Mesenchymal stem cell (in vitro differentiated cells and primary cell): ENCODE results near the gene PSAT1.

Source experiments
- DNase-seq: peaks from one replicate; pipeline ENCODE4 v3.0.0-alpha.2; 2013
- H2AFZ ChIP-seq: one replicate; pipeline ENCODE4 v1.6.1; 2013; ENCODE audit warnings: low read depth, mild to moderate bottlenecking, control low read depth, inconsistent platforms, low read length, moderate library complexity
- H2AK5ac ChIP-seq: 2 replicates; pipeline ENCODE4 v1.6.1; 2013; ENCODE audit warnings: low read length, moderate library complexity, mild to moderate bottlenecking, inconsistent platforms; ENCODE audit not compliant: severe bottlenecking
- H2BK120ac ChIP-seq: one replicate; pipeline ENCODE4 v1.6.1; 2013; ENCODE audit warnings: low read depth, mild to moderate bottlenecking, inconsistent platforms, low read length, moderate library complexity
- H2BK12ac ChIP-seq, 2 experiments: one replicate each; pipeline ENCODE4 v1.6.1; 2013; ENCODE audit warnings: inconsistent platforms in 2 of 2, low read length in 2 of 2, mild to moderate bottlenecking in 2 of 2, moderate library complexity in 2 of 2, control low read depth in 1 of 2
- H2BK15ac ChIP-seq: one replicate; pipeline ENCODE4 v1.6.1; 2013; ENCODE audit warnings: mild to moderate bottlenecking, low read depth, inconsistent platforms; ENCODE audit not compliant: poor library complexity, severe bottlenecking
- H2BK5ac ChIP-seq: 2 replicates; pipeline ENCODE4 v1.6.1; 2013; ENCODE audit warnings: low read depth, mild to moderate bottlenecking, low read length, control low read depth, inconsistent platforms; ENCODE audit not compliant: poor library complexity, severe bottlenecking
- H3K14ac ChIP-seq, 2 experiments: one replicate each; pipeline ENCODE4 v1.6.1; 2013; ENCODE audit warnings: inconsistent platforms in 2 of 2, low read length in 2 of 2, control low read depth in 1 of 2, mild to moderate bottlenecking in 1 of 2, moderate library complexity in 1 of 2
- H3K18ac ChIP-seq, 2 experiments: one replicate each; pipeline ENCODE4 v1.6.1; 2013; ENCODE audit warnings: inconsistent platforms in 2 of 2, low read length in 2 of 2, control low read depth in 1 of 2, low read depth in 1 of 2, mild to moderate bottlenecking in 1 of 2
- H3K23ac ChIP-seq, 2 experiments: one replicate each; pipeline ENCODE4 v1.6.1; 2013; ENCODE audit warnings: inconsistent platforms in 2 of 2, low read length in 2 of 2, mild to moderate bottlenecking in 2 of 2, moderate library complexity in 2 of 2, control low read depth in 1 of 2
- H3K27ac ChIP-seq: 2 replicates; pipeline ENCODE4 v1.5.1; 2013; ENCODE audit warnings: mild to moderate bottlenecking, moderate library complexity, low read length, control low read depth, inconsistent platforms; ENCODE audit not compliant: poor library complexity, severe bottlenecking
- H3K27me3 ChIP-seq, 2 experiments: 2 replicates each; pipeline versions ENCODE4 v1.6.1 to v1.7.0; 2013; ENCODE audit warnings: low read length in 2 of 2, mild to moderate bottlenecking in 2 of 2, moderate library complexity in 2 of 2, control low read depth in 1 of 2, inconsistent platforms in 1 of 2; ENCODE audit not compliant: control insufficient read depth in 1 of 2, insufficient read depth in 1 of 2
- H3K36me3 ChIP-seq, 2 experiments: 2 replicates each; pipeline versions ENCODE4 v1.6.1 to v1.7.0; 2013; ENCODE audit warnings: low read length in 2 of 2, control low read depth in 1 of 2, inconsistent platforms in 1 of 2, low read depth in 1 of 2, mild to moderate bottlenecking in 1 of 2; ENCODE audit not compliant: insufficient read depth in 2 of 2, control insufficient read depth in 1 of 2
- H3K4ac ChIP-seq, 2 experiments: one replicate each; pipeline ENCODE4 v1.6.1; 2013; ENCODE audit warnings: inconsistent platforms in 2 of 2, low read length in 2 of 2, mild to moderate bottlenecking in 2 of 2, moderate library complexity in 2 of 2, control low read depth in 1 of 2, low read depth in 1 of 2
- H3K4me1 ChIP-seq: 2 replicates; pipeline ENCODE4 v1.6.1; 2013; ENCODE audit warnings: low read depth, low read length, control low read depth; ENCODE audit not compliant: control insufficient read depth, insufficient read depth
- H3K4me2 ChIP-seq: 2 replicates; pipeline ENCODE4 v1.6.1; 2013; ENCODE audit warnings: low read length, mild to moderate bottlenecking, inconsistent platforms; ENCODE audit not compliant: poor library complexity, severe bottlenecking
- H3K4me3 ChIP-seq, 2 experiments: 2 replicates each; pipeline versions ENCODE4 v1.5.1 to v1.7.0; 2013; ENCODE audit warnings: low read length in 2 of 2, mild to moderate bottlenecking in 2 of 2, control low read depth in 1 of 2, low read depth in 1 of 2; ENCODE audit not compliant: insufficient read depth in 1 of 2
- H3K79me1 ChIP-seq: replicated peaks from 2 replicates; pipeline ENCODE4 v1.6.1; 2013; ENCODE audit warnings: mild to moderate bottlenecking, control low read depth, low read length, inconsistent platforms; ENCODE audit not compliant: poor library complexity, severe bottlenecking
- H3K9ac ChIP-seq: 2 replicates; pipeline ENCODE4 v1.7.0; 2013; ENCODE audit warnings: mild to moderate bottlenecking, low read length, moderate library complexity
- H3K9me3 ChIP-seq: 2 replicates; pipeline ENCODE4 v1.7.0; 2013; ENCODE audit warnings: mild to moderate bottlenecking, low read length; ENCODE audit not compliant: control insufficient read depth
- H4K8ac ChIP-seq: one replicate; pipeline ENCODE4 v1.6.1; 2013; ENCODE audit warnings: inconsistent platforms, mild to moderate bottlenecking, low read length, moderate library complexity
- H4K91ac ChIP-seq: one replicate; pipeline ENCODE4 v1.6.1; 2013; ENCODE audit warnings: mild to moderate bottlenecking, low read length, inconsistent platforms
- WGBS: methylation state at CpG from one replicate; pipeline ENCODE4 v1.1.7; 2013; ENCODE audit warnings: mixed read lengths; 5-methylcytosine and 5-hydroxymethylcytosine counted together

The PSAT1 gene

GRCh38 chr9:78368236-78368635 is 71.3 kb downstream of the PSAT1 start:
- H3K4me2 ChIP-seq, result no peak overlapping the region
- H2AK5ac ChIP-seq, result peak overlapping the region; percentile 45
- H2BK12ac ChIP-seq, result no peak overlapping the region
- H3K27ac ChIP-seq, result no peak overlapping the region
- H3K9ac ChIP-seq, result no peak overlapping the region
- H3K27me3 ChIP-seq, result peaks cover 0 to 26% of the 10 kb centered on the region in 2 experiments
- no peak overlapping the region for H4K91ac ChIP-seq
- no peak overlapping the region for H3K23ac ChIP-seq
- H2BK5ac ChIP-seq, result no peak overlapping the region
- no peak overlapping the region for H2BK120ac ChIP-seq
- whole genome bisulfite sequencing, result 90% methylated on average over 6 of the region's 6 CpGs
- H2AFZ ChIP-seq, result no peak overlapping the region
- H3K4ac ChIP-seq, result no peak overlapping the region
- peaks cover 6% of the 10 kb centered on the region for H3K4me1 ChIP-seq
- no peak overlapping the region for H2BK15ac ChIP-seq
- no peak for DNase-seq
- H4K8ac ChIP-seq, result no peak overlapping the region
- no peak overlapping the region for H3K4me3 ChIP-seq
- H3K9me3 ChIP-seq, result no peaks in the 10 kb centered on the region
- H3K36me3 ChIP-seq, result no peaks in the 10 kb centered on the region
- no peak overlapping the region for H3K18ac ChIP-seq
- no peaks in the 10 kb centered on the region for H3K79me1 ChIP-seq
- H3K14ac ChIP-seq, result no peak overlapping the region

DNA sequence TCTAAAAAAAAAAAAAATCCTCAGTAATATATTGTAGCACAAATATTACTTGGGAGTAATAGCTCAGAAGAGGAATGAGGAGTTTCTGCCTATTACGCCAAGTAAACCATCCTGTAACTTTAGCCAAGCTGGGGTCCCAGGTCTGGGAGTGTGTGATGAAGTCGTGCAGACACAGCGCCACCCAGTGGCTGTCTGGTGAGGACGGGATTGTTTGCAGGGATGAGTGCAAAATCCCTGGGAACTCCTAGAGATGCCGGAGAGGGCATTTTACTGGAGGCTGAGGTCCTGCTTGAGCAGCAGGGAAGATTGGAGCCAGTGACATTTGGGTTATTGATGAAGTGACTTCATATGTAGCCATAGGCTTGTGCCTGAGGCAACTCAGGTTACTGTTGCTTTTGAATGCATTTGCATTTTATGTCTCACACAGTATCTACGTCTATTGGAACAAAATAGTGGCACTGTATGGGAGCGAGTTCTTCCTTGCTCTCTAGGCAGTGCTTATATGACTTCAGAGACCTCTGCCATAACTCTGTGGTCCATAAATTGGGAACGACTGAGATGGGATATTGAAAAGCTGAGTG is 72.8 kb downstream of the PSAT1 start:
- Histone ChIP-seq H3K36me3 (no peaks in the 10 kb centered on the region), H4K91ac (no peak overlapping the region), H2AK5ac (no peak overlapping the region), H4K8ac (no peak overlapping the region), H3K27ac (no peak overlapping the region), H3K4me1 (peaks cover 4% of the 10 kb centered on the region), H2BK120ac (no peak overlapping the region), H3K4ac (no peak overlapping the region), H3K23ac (no peak overlapping the region), H2BK5ac (no peak overlapping the region), H3K4me3 (no peak overlapping the region), H3K9ac (no peak overlapping the region), H3K4me2 (no peak overlapping the region), H2BK12ac (no peak overlapping the region), H2BK15ac (no peak overlapping the region), H2AFZ (no peak overlapping the region), H3K27me3 (peaks cover 8 to 40% of the 10 kb centered on the region in 2 experiments), H3K18ac (no peak overlapping the region), H3K9me3 (no peaks in the 10 kb centered on the region), H3K14ac (no peak overlapping the region), H3K79me1 (no peaks in the 10 kb centered on the region)
- WGBS, result 53% methylated on average over 8 of the region's 8 CpGs
- DNase-seq, result peak; percentile 59

- H3K4ac ChIP-seq, result no peak overlapping the region
- H4K8ac ChIP-seq, result no peak overlapping the region
- H2BK5ac ChIP-seq, result no peak overlapping the region
- H3K14ac ChIP-seq, result no peak overlapping the region
- H3K23ac ChIP-seq, result no peak overlapping the region
- peaks cover 13 to 46% of the 10 kb centered on the region in 2 experiments for H3K27me3 ChIP-seq
- no peak overlapping the region for H3K18ac ChIP-seq
- H3K4me3 ChIP-seq, result peak overlapping the region in 1 of 2 experiments; percentile 58
- no peaks in the 10 kb centered on the region for H3K79me1 ChIP-seq
- no peak for DNase-seq
- H3K9ac ChIP-seq, result no peak overlapping the region
- no peak overlapping the region for H2BK12ac ChIP-seq
- peaks cover 2% of the 10 kb centered on the region for H3K4me1 ChIP-seq
- H2AFZ ChIP-seq, result no peak overlapping the region
- no peaks in the 10 kb centered on the region for H3K36me3 ChIP-seq
- no peak overlapping the region for H4K91ac ChIP-seq
- H3K9me3 ChIP-seq, result no peaks in the 10 kb centered on the region
- H2BK15ac ChIP-seq, result no peak overlapping the region
- H3K4me2 ChIP-seq, result no peak overlapping the region
- WGBS, result 89% methylated on average over 7 of the region's 7 CpGs
- no peak overlapping the region for H3K27ac ChIP-seq
- H2BK120ac ChIP-seq, result no peak overlapping the region
- no peak overlapping the region for H2AK5ac ChIP-seq
These were observed 74.1 kb downstream of the PSAT1 start for GRCh38 chr9:78370991-78371390.

GRCh38 chr9:78371981-78372380 is 75.1 kb downstream of the PSAT1 start:
- no peak overlapping the region for H3K14ac ChIP-seq
- no peak overlapping the region for H2BK12ac ChIP-seq
- H3K27ac ChIP-seq, result no peak overlapping the region
- H4K8ac ChIP-seq, result no peak overlapping the region
- no peak overlapping the region for H3K4me2 ChIP-seq
- no peaks in the 10 kb centered on the region for H3K9me3 ChIP-seq
- peaks cover 13 to 50% of the 10 kb centered on the region in 2 experiments for H3K27me3 ChIP-seq
- H3K23ac ChIP-seq, result no peak overlapping the region
- H3K4ac ChIP-seq, result no peak overlapping the region
- no peak overlapping the region for H2BK120ac ChIP-seq
- no peak for DNase-seq
- peaks cover 1% of the 10 kb centered on the region for H3K4me1 ChIP-seq
- H3K18ac ChIP-seq, result no peak overlapping the region
- no peaks in the 10 kb centered on the region for H3K79me1 ChIP-seq
- no peaks in the 10 kb centered on the region for H3K36me3 ChIP-seq
- no peak overlapping the region for H3K4me3 ChIP-seq
- H2AFZ ChIP-seq, result no peak overlapping the region
- no peak overlapping the region for H2BK15ac ChIP-seq
- H2BK5ac ChIP-seq, result no peak overlapping the region
- no peak overlapping the region for H4K91ac ChIP-seq
- H3K9ac ChIP-seq, result no peak overlapping the region
- 87% methylated on average over 7 of the region's 7 CpGs for WGBS
- no peak overlapping the region for H2AK5ac ChIP-seq
